BE2C (cell line): ENCODE data around the gene LTBP1.
"Not testable (repeated sequence)": the region's sequence is repeated elsewhere in the genome, so short reads cannot be mapped to it uniquely, and the experiment has no call there.

ENCODE experiments used
- DNase-seq: peaks from one replicate; pipeline ENCODE4 v3.0.0-alpha.2; 2020
- H3K27me3 ChIP-seq: fragments of 250-450 bp; sonication (Bioruptor Pico); 2 replicates; pipeline ENCODE4 v1.5.1; 2020; ENCODE audit warnings: mild to moderate bottlenecking
- H3K36me3 ChIP-seq: fragments of 250-450 bp; sonication (Bioruptor Pico); 2 replicates; pipeline ENCODE4 v1.5.1; 2020; ENCODE audit warnings: mild to moderate bottlenecking
- H3K4me1 ChIP-seq: fragments of 250-450 bp; sonication (Bioruptor Pico); 2 replicates; pipeline ENCODE4 v1.5.1; 2020
- H3K4me3 ChIP-seq: 2 replicates; pipeline ENCODE4 v1.5.1; 2011; ENCODE audit warnings: low read depth, low read length
- H3K9me3 ChIP-seq: fragments of 250-450 bp; sonication (Bioruptor Pico); 2 replicates; pipeline ENCODE4 v1.5.1; 2020
- TF ChIP-seq, protein P1 (sequence below): IDR thresholded peaks from 2 replicates; pipeline ENCODE4 v1.5.1; 2012; ENCODE audit warnings: mild to moderate bottlenecking, low read depth, low read length

The LTBP1 gene

DNA sequence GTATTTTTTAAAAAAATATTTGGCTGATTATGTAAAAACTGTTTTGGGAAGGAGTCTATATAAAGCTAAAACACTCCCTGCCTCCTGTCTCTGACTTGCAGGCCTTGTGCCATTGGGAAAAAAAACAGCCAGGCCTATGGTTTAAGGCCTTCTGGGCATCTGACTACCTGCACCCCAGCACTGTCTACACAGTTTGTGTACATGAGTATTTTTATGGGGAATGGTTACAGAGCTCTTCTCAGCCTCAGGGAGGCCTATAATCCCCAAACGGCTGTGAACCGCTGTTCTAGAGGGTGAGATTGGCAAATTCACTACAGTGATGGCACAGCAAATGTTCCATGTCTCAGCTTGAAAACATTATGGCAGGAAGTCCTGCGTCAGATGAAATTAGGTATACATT is 96.1 kb downstream of the LTBP1 start:
- TF ChIP-seq, protein P1, sequence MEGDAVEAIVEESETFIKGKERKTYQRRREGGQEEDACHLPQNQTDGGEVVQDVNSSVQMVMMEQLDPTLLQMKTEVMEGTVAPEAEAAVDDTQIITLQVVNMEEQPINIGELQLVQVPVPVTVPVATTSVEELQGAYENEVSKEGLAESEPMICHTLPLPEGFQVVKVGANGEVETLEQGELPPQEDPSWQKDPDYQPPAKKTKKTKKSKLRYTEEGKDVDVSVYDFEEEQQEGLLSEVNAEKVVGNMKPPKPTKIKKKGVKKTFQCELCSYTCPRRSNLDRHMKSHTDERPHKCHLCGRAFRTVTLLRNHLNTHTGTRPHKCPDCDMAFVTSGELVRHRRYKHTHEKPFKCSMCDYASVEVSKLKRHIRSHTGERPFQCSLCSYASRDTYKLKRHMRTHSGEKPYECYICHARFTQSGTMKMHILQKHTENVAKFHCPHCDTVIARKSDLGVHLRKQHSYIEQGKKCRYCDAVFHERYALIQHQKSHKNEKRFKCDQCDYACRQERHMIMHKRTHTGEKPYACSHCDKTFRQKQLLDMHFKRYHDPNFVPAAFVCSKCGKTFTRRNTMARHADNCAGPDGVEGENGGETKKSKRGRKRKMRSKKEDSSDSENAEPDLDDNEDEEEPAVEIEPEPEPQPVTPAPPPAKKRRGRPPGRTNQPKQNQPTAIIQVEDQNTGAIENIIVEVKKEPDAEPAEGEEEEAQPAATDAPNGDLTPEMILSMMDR = no peak

DNA sequence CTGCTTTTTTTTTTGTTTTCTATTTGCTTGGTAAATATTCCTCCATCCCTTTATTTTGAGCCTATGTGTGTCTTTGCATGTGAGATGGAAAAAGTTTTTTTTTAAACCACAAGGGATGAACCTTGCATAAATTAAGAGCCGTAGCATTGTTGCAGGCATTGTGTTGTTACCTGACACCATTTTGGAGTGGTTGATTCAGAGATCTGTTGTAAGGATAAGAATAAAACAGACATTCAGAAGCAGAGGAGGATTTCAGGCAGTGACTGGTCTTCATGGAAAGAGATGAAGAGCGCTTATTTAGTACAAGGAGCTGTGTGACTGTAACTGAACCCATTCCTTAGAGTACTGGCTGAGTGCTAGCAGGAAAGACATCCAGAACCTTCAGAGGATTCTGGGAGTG is 101.2 kb downstream of the LTBP1 start:
- no peak for DNase-seq
- H3K36me3 ChIP-seq = no peaks in the 10 kb centered on the region
- no peaks in the 10 kb centered on the region for H3K27me3 ChIP-seq
- TF ChIP-seq, protein P1 = no peak
- H3K4me1 ChIP-seq = peaks cover 2% of the 10 kb centered on the region; the same call in 1 of the 2 replicates
- no peaks in the 10 kb centered on the region for H3K9me3 ChIP-seq
- no peak overlapping the region for H3K4me3 ChIP-seq

More for the DNA sequence above, 96.1 kb downstream of the LTBP1 start:
- H3K4me3 ChIP-seq = no peak overlapping the region
- peaks cover 11% of the 10 kb centered on the region for H3K4me1 ChIP-seq
- H3K36me3 ChIP-seq = no peaks in the 10 kb centered on the region
- H3K9me3 ChIP-seq = no peaks in the 10 kb centered on the region
- DNase-seq = no peak
- H3K27me3 ChIP-seq = no peaks in the 10 kb centered on the region

DNA sequence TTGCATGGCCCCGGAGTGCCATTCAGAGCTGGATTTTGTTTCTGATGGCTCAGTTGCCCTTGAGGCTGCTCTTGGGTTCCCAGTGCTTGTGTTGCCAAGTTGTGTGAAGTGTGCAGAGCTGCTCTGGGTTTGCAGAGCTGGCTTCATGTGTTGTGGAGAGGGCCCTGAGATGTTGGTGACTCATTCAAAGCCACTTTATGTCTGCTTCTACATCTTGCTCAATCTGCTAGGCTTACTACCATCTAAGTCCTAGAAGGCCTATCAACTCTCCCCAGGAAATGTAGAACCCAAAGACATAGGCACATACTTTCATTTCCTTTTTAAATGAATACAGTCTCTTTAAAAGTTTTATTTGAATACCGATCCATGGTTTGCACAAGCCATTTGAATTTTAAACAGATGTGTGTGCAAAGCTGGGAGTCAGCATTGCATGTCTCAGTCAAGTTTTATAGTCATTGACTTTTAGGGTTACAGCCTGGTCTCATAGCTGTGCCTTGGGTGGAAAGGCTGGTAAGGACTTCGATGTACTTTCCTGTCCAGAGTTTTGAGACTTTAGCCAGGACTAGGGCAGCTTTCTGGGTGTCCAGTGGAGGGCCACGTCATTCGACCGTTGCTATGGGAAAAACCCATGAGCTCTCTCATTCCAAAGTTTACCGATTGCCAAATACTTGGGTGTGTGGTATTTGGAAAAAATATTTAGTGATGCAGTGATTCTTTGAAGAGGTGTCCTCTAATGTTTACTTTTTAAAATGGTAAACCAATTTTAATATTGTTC is 105.0 kb downstream of the LTBP1 start:
- H3K27me3 ChIP-seq = no peaks in the 10 kb centered on the region
- TF ChIP-seq, protein P1 = no peak
- H3K4me3 ChIP-seq = no peak overlapping the region
- no peak for DNase-seq
- peaks cover 2% of the 10 kb centered on the region; the same call in 1 of the 2 replicates for H3K4me1 ChIP-seq
- no peaks in the 10 kb centered on the region for H3K9me3 ChIP-seq
- H3K36me3 ChIP-seq = no peaks in the 10 kb centered on the region

DNA sequence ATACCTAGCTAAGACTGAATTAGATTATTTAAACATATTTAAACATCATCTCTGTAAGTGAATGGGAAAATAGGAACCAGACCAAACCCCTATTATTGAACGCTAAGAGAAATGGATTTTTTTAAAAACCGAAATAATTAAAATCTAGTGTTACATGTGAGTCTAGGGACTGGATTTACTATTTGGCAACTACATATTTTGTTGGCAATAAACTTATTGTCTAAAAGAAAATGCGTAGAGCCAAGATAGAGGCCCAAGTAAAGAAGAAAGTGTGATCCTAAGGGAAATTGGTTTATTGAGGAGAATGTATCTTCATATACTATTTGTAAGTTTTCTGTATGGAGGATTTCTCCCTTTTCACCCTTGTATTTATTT is 105.6 kb downstream of the LTBP1 start:
- H3K27me3 ChIP-seq = no peaks in the 10 kb centered on the region
- TF ChIP-seq, protein P1 = no peak
- H3K4me3 ChIP-seq = no peak overlapping the region
- no peaks in the 10 kb centered on the region for H3K36me3 ChIP-seq
- DNase-seq = no peak
- H3K9me3 ChIP-seq = no peaks in the 10 kb centered on the region
- H3K4me1 ChIP-seq = peaks cover 2% of the 10 kb centered on the region; the same call in 1 of the 2 replicates

DNA sequence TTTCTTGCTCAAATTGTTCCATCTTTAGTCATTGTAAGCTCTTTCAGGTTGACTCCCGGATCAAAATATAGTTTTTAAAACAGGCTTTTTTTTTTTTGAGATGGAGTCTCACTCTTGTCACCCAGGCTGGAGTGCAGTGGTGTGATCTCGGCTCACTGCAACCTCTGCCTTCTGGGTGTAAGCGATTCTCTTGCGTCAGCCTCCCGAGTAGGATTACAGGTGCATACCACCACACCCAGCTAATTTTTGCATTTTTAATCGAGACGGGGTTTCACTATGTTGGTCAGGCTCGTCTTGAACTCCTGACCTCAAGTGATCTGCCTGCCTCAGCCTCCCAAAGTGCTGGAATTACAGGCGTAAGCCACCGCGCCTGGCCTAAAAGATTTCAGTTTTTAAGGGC is 106.0 kb downstream of the LTBP1 start:
- not testable (repeated sequence) for H3K9me3 ChIP-seq, DNase-seq, H3K27me3 ChIP-seq, H3K36me3 ChIP-seq, H3K4me3 ChIP-seq, H3K4me1 ChIP-seq

DNA sequence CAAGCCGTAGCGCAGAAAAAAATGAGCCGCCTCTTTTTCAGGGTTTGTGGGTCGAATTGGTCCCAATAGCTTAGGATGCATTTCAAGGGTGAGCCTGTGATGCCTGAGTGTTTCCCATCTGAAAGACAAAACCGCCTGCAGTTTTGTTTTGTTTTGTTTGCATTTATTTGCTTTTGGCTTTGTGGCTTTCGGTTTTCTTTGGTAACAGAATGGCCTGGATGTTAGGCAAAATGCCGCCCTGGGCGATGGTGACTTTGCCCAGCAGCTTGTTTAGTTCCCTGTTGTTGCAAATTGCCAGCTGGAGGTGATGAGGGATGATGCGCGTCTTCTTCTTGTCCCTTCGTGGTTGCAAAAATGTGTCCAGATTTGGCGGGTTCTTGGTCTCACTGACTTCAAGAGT is 109.4 kb downstream of the LTBP1 start:
- no peaks in the 10 kb centered on the region for H3K27me3 ChIP-seq
- no peaks in the 10 kb centered on the region for H3K36me3 ChIP-seq
- no peaks in the 10 kb centered on the region for H3K9me3 ChIP-seq
- no peaks in the 10 kb centered on the region; the same call in 1 of the 2 replicates for H3K4me1 ChIP-seq
- no peak overlapping the region for H3K4me3 ChIP-seq
- no peak for DNase-seq
- TF ChIP-seq, protein P1 = no peak

DNA sequence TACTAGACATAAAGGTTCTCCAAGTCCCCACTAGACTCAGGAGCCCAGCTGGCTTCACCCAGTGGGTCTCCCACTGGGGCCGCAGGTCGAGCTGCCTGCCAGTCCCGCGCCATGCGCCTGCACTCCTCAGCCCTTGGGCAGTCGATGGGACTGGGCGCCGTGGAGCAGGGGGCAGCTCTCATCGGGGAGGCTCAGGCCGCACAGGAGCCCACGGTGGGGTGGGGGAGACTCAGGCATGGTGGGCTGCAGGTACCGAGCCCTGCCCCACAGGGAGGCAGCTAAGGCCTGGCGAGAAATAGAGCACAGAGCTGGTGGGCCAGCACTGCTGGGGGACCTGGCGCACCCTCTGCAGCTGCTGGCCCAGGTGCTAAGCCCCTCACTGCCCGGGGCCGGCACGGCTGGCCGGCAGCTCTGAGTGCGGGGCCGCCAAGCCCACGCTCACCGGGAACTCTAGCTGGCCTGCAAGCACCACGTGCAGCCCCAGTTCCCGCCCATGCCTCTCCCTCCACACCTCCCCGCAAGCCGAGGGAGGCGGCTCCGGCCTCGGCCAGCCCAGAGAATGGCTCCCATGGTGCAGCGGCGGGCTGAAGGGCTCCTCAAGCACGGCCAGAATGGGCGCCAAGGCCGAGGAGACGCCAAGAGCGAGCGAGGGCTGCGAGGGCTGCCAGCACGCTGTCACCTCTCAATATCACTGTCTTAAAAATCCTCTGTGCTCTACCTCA is 110.7 kb downstream of the LTBP1 start:
- H3K4me1 ChIP-seq, H3K4me3 ChIP-seq, H3K9me3 ChIP-seq, H3K27me3 ChIP-seq, DNase-seq, H3K36me3 ChIP-seq: not testable (repeated sequence)
